Measurements from ENCODE around the gene NTN3. TPM values are rescaled to one million over a fixed set of nuclear protein-coding genes. Genes with fewer than 3 reads are reported as not detected.

NTN3 gene
- polyA plus RNA-seq, 2 of the 4 experiments (the other 2 are of a cell fraction), result not detected

DNA sequence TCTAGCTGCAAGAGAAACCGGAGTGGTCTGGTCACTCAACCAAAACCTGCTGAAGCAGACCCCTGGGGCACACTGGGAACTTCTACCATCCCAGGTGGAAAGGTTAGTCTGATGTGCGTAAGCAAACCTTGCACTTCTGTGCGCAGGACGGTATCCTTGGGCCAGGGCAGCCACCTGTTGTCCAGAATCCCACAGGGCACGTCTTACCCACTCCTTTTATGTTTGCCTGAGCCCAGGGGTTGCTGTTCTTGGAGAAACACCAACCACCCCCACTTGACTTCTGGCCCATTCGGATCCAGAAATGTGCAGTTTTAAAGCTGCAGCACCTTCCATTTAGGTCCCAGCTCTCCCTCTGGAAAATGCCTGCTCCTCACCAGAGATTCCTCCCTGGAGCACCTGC lies 22.5 kb downstream of the NTN3 start:
- CTCF ChIA-PET, result interaction anchor here (0.7 to 13.5 kb wide), 2 partner anchors 7 to 21 kb away, joined by 3 to 98 read pairs; no protein-coding TSS in a partner anchor
- 82% methylated on average over 6 of the region's 6 CpGs for WGBS (ENCODE audit: missing lambda C conversion rate)

DNA sequence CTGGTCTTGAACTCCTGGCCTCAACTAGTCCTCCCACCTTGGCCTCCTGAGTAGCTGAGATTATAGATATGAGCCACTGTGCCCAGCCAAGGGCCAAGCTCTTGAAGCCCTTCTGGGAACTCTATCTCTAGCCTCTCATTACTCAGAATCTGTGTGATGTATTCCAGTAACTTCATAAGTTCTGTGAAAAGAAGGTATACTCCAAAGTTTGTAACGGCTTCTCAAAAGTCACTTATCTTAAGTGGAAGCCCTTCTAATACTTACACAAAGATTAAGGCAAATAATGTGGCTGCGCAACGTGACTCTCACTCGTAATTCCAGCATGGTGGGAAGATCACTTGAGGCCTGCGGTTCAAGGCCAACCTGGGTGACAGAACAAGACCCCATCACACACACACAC lies 23.5 kb downstream of the NTN3 start:
- CTCF ChIA-PET, result interaction anchor here (1.1 to 1.8 kb wide), 2 partner anchors 44 to 244 kb away, joined by 3 to 4 read pairs; partner anchors contain the start of gene ECI1
- no peak for DNase-seq (ENCODE audit: low read depth in 1 of 2, low spot score in 1 of 2)
- WGBS (ENCODE audit: missing lambda C conversion rate), result 95% methylated on average over 5 of the region's 5 CpGs
- POLR2A ChIA-PET, result no interaction called here
- no peak for ATAC-seq
- H3K4me3 ChIP-seq, result no peak overlapping the region
- no peak for FAIRE-seq
- H3K27ac ChIP-seq, result no peak overlapping the region
- no peak overlapping the region for H3K4me2 ChIP-seq
- no peak for TF ChIP-seq EHMT2 (IDR thresholded peaks at IDR 0.05; ENCODE audit: low read depth)
- TF ChIP-seq TP53 (CRISPR knock-in tag; IDR thresholded peaks at IDR 0.05), result no peak
- TF ChIP-seq CBX8 (IDR thresholded peaks at IDR 0.05), result no peak
- no peak for TF ChIP-seq EP300 (IDR thresholded peaks at IDR 0.05)
- no peak for TF ChIP-seq HOXB5 (CRISPR knock-in tag; IDR thresholded peaks at IDR 0.05)
- TF ChIP-seq, protein P1, sequence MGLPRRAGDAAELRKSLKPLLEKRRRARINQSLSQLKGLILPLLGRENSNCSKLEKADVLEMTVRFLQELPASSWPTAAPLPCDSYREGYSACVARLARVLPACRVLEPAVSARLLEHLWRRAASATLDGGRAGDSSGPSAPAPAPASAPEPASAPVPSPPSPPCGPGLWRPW (IDR thresholded peaks at IDR 0.05), result no peak
- TF ChIP-seq, protein P2, sequence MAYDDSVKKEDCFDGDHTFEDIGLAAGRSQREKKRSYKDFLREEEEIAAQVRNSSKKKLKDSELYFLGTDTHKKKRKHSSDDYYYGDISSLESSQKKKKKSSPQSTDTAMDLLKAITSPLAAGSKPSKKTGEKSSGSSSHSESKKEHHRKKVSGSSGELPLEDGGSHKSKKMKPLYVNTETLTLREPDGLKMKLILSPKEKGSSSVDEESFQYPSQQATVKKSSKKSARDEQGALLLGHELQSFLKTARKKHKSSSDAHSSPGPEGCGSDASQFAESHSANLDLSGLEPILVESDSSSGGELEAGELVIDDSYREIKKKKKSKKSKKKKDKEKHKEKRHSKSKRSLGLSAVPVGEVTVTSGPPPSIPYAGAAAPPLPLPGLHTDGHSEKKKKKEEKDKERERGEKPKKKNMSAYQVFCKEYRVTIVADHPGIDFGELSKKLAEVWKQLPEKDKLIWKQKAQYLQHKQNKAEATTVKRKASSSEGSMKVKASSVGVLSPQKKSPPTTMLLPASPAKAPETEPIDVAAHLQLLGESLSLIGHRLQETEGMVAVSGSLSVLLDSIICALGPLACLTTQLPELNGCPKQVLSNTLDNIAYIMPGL (CRISPR knock-in tag; IDR thresholded peaks at IDR 0.05; ENCODE audit: borderline replicate concordance), result no peak
- TF ChIP-seq, protein P3, sequence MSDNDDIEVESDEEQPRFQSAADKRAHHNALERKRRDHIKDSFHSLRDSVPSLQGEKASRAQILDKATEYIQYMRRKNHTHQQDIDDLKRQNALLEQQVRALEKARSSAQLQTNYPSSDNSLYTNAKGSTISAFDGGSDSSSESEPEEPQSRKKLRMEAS (IDR thresholded peaks at IDR 0.05), result no peak
- no peak for TF ChIP-seq HEYL (CRISPR knock-in tag; IDR thresholded peaks at IDR 0.05)
- no peak for TF ChIP-seq MAZ (IDR thresholded peaks at IDR 0.05; ENCODE audit: borderline replicate concordance, low read depth, low read length)
- TF ChIP-seq, protein P4, sequence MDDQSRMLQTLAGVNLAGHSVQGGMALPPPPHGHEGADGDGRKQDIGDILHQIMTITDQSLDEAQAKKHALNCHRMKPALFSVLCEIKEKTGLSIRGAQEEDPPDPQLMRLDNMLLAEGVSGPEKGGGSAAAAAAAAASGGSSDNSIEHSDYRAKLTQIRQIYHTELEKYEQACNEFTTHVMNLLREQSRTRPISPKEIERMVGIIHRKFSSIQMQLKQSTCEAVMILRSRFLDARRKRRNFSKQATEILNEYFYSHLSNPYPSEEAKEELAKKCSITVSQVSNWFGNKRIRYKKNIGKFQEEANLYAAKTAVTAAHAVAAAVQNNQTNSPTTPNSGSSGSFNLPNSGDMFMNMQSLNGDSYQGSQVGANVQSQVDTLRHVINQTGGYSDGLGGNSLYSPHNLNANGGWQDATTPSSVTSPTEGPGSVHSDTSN (IDR thresholded peaks at IDR 0.05), result no peak
- no peak for TF ChIP-seq KDM5A (IDR thresholded peaks at IDR 0.05)
- TF ChIP-seq MYC (IDR thresholded peaks at IDR 0.05; ENCODE audit: borderline replicate concordance, low read length), result no peak
- TF ChIP-seq, protein P5, sequence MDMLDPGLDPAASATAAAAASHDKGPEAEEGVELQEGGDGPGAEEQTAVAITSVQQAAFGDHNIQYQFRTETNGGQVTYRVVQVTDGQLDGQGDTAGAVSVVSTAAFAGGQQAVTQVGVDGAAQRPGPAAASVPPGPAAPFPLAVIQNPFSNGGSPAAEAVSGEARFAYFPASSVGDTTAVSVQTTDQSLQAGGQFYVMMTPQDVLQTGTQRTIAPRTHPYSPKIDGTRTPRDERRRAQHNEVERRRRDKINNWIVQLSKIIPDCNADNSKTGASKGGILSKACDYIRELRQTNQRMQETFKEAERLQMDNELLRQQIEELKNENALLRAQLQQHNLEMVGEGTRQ (IDR thresholded peaks at IDR 0.05), result no peak
- H3K4me1 ChIP-seq, result peaks cover 11% of the 10 kb centered on the region
- H3K9me3 ChIP-seq, result no peaks in the 10 kb centered on the region

More for the DNA sequence above, 22.5 kb downstream of the NTN3 start:
- no peak for TF ChIP-seq ZNF302 (CRISPR knock-in tag; IDR thresholded peaks at IDR 0.05)
- no peak for TF ChIP-seq ZSCAN20 (CRISPR knock-in tag; IDR thresholded peaks at IDR 0.05)
- no peak for TF ChIP-seq POLR2AphosphoS2 (conservative IDR thresholded peaks at IDR 0.05; ENCODE audit: low read length)
- no peak for TF ChIP-seq HDAC2 (IDR thresholded peaks at IDR 0.05)
- no peak for TF ChIP-seq MYC (IDR thresholded peaks at IDR 0.05; ENCODE audit: borderline replicate concordance, low read length)
- POLR2A ChIA-PET, result no interaction called here
- no peak overlapping the region for H3K4me2 ChIP-seq
- FAIRE-seq (no peak), ATAC-seq (no peak), DNase-seq (ENCODE audit: low read depth in 1 of 2, low spot score in 1 of 2) (no peak)
- H3K27ac ChIP-seq, result no peak overlapping the region
- H3K9me3 ChIP-seq, result no peaks in the 10 kb centered on the region
- H3K4me3 ChIP-seq, result no peak overlapping the region
- H3K4me1 ChIP-seq, result peaks cover 11% of the 10 kb centered on the region

DNA sequence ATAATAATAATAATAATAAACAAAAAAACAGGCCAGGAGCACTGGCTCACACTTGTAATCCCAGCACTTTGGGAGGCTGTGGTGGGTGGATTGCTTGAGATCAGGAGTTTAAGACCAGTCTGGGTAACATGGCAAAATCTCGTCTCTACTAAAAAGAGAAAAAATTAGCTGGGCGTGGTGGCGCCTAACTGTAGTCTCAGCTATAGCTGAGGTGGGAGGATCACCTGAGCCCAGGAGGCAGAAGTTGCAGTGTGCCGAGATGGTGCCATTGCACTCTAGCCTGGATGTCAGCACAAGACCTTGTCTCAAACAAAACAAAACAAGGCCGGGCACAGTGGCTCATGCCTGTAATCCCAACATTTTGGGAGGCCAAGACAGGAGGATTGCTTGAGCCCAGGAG lies 23.9 kb downstream of the NTN3 start:
- DNase-seq (ENCODE audit: low read depth in 1 of 2, low spot score in 1 of 2) (no peak), FAIRE-seq (no peak), ATAC-seq (no peak)
- ChIA-PET POLR2A (no interaction called here), CTCF (interaction anchor here (0.5 to 1.8 kb wide), 4 partner anchors 15 to 244 kb away, joined by 3 to 5 read pairs (median 4); partner anchors contain the start of gene ECI1)
- Histone ChIP-seq H3K9me3 (no peaks in the 10 kb centered on the region), H3K4me2 (no peak overlapping the region), H3K27ac (no peak overlapping the region), H3K4me3 (no peak overlapping the region), H3K4me1 (peaks cover 11% of the 10 kb centered on the region)
- 83% methylated on average over 5 of the region's 5 CpGs for WGBS (ENCODE audit: missing lambda C conversion rate)
- no peak for TF ChIP-seq SREBF2 (IDR thresholded peaks at IDR 0.05)
- TF ChIP-seq, protein P5 (IDR thresholded peaks at IDR 0.05), result no peak
- TF ChIP-seq CBX8 (IDR thresholded peaks at IDR 0.05), result no peak
- TF ChIP-seq, protein P6, sequence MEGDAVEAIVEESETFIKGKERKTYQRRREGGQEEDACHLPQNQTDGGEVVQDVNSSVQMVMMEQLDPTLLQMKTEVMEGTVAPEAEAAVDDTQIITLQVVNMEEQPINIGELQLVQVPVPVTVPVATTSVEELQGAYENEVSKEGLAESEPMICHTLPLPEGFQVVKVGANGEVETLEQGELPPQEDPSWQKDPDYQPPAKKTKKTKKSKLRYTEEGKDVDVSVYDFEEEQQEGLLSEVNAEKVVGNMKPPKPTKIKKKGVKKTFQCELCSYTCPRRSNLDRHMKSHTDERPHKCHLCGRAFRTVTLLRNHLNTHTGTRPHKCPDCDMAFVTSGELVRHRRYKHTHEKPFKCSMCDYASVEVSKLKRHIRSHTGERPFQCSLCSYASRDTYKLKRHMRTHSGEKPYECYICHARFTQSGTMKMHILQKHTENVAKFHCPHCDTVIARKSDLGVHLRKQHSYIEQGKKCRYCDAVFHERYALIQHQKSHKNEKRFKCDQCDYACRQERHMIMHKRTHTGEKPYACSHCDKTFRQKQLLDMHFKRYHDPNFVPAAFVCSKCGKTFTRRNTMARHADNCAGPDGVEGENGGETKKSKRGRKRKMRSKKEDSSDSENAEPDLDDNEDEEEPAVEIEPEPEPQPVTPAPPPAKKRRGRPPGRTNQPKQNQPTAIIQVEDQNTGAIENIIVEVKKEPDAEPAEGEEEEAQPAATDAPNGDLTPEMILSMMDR (IDR thresholded peaks at IDR 0.05), result no peak
- no peak for TF ChIP-seq HOXB13 (CRISPR knock-in tag; IDR thresholded peaks at IDR 0.05; ENCODE audit: low read depth)
- TF ChIP-seq, protein P7, sequence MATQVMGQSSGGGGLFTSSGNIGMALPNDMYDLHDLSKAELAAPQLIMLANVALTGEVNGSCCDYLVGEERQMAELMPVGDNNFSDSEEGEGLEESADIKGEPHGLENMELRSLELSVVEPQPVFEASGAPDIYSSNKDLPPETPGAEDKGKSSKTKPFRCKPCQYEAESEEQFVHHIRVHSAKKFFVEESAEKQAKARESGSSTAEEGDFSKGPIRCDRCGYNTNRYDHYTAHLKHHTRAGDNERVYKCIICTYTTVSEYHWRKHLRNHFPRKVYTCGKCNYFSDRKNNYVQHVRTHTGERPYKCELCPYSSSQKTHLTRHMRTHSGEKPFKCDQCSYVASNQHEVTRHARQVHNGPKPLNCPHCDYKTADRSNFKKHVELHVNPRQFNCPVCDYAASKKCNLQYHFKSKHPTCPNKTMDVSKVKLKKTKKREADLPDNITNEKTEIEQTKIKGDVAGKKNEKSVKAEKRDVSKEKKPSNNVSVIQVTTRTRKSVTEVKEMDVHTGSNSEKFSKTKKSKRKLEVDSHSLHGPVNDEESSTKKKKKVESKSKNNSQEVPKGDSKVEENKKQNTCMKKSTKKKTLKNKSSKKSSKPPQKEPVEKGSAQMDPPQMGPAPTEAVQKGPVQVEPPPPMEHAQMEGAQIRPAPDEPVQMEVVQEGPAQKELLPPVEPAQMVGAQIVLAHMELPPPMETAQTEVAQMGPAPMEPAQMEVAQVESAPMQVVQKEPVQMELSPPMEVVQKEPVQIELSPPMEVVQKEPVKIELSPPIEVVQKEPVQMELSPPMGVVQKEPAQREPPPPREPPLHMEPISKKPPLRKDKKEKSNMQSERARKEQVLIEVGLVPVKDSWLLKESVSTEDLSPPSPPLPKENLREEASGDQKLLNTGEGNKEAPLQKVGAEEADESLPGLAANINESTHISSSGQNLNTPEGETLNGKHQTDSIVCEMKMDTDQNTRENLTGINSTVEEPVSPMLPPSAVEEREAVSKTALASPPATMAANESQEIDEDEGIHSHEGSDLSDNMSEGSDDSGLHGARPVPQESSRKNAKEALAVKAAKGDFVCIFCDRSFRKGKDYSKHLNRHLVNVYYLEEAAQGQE (IDR thresholded peaks at IDR 0.05), result no peak
- TF ChIP-seq HEYL (CRISPR knock-in tag; IDR thresholded peaks at IDR 0.05), result no peak
- no peak for TF ChIP-seq CBX2 (IDR thresholded peaks at IDR 0.05; ENCODE audit: borderline replicate concordance, low read depth)

All from A549 (cell line).